Measurements from ENCODE around the gene TMEM165.

The TMEM165 gene

DNA sequence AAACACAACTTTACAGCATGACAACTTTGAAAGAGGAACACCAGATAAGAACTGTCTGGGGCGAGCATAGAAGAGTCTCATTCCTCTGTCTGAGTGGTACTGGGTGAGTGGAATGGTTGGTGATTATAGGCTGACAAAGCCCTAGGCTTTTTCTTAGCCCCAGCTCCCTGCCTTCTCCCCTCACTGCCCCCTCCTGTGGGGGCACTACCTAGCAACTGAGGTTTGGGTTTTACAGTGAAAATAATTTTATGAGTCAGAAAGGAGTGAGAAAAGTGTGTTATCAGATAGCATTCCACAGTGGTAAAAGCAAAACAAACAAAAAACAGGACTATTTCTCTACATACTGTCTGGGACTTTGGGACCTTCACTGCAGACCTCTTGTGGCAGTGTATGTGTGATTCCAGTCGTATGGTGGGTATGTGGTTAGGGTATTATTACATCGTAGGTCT, 10.5 kb upstream of the TMEM165 start:
- H3K36me3 ChIP-seq (ENCODE audit: insufficient read depth, low read length), result no peaks in the 10 kb centered on the region
- no peak overlapping the region for H3K27ac ChIP-seq (ENCODE audit: low read depth, low read length, poor library complexity, severe bottlenecking)
- no peak overlapping the region for H3K4me2 ChIP-seq (ENCODE audit: low read length)
- no peaks in the 10 kb centered on the region for H3F3A ChIP-seq (ENCODE audit: insufficient read depth, low read length)
- no peak overlapping the region for H2AFZ ChIP-seq (ENCODE audit: low read length)
- no peaks in the 10 kb centered on the region for H4K20me1 ChIP-seq (ENCODE audit: insufficient read depth, low read length)
- TF ChIP-seq EZH2 (IDR thresholded peaks at IDR 0.05; ENCODE audit: borderline replicate concordance, low read length), result no peak
- TF ChIP-seq, protein P1, sequence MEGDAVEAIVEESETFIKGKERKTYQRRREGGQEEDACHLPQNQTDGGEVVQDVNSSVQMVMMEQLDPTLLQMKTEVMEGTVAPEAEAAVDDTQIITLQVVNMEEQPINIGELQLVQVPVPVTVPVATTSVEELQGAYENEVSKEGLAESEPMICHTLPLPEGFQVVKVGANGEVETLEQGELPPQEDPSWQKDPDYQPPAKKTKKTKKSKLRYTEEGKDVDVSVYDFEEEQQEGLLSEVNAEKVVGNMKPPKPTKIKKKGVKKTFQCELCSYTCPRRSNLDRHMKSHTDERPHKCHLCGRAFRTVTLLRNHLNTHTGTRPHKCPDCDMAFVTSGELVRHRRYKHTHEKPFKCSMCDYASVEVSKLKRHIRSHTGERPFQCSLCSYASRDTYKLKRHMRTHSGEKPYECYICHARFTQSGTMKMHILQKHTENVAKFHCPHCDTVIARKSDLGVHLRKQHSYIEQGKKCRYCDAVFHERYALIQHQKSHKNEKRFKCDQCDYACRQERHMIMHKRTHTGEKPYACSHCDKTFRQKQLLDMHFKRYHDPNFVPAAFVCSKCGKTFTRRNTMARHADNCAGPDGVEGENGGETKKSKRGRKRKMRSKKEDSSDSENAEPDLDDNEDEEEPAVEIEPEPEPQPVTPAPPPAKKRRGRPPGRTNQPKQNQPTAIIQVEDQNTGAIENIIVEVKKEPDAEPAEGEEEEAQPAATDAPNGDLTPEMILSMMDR (IDR thresholded peaks at IDR 0.05; ENCODE audit: low read length), result no peak
- H3K4me3 ChIP-seq (ENCODE audit: low read depth, low read length, poor library complexity, severe bottlenecking), result no peak overlapping the region
- no peaks in the 10 kb centered on the region for H3K79me2 ChIP-seq (ENCODE audit: insufficient read depth, low read length)
- H3K4me1 ChIP-seq (ENCODE audit: insufficient read depth, low read length, severe bottlenecking), result peaks cover 9% of the 10 kb centered on the region
- H3K27me3 ChIP-seq (ENCODE audit: insufficient read depth, low read length), result no peaks in the 10 kb centered on the region
- H3K9me3 ChIP-seq (ENCODE audit: low read length), result no peaks in the 10 kb centered on the region
- no peak overlapping the region for H3K9ac ChIP-seq (ENCODE audit: low read length)
- no peaks in the 10 kb centered on the region for H3K9me2 ChIP-seq (ENCODE audit: low read depth, low read length)

DNA sequence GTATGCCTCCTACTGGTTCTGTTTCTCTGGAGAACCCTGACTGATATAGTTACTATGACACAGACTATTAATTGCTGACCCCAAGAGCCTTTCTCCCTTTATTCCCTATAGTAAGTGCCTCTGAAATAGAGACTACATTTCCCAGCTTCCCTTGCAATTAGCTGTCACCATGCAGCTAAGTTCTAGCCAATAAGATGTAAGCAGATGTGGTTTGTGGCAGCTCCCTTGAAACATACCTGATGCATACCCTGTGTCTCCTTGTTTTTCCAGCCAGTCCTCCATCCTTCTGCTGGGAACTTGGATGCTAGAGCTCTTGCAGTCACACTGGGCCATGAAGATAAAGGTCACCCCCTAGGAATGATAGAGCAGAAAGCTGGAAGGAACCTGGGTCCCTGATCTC, 9.7 kb upstream of the TMEM165 start:
- Histone ChIP-seq H3K9ac (ENCODE audit: low read length) (no peak overlapping the region), H3F3A (ENCODE audit: insufficient read depth, low read length) (no peaks in the 10 kb centered on the region), H3K79me2 (ENCODE audit: insufficient read depth, low read length) (no peaks in the 10 kb centered on the region), H3K27ac (ENCODE audit: low read depth, low read length, poor library complexity, severe bottlenecking) (no peak overlapping the region), H3K36me3 (ENCODE audit: insufficient read depth, low read length) (no peaks in the 10 kb centered on the region), H3K4me2 (ENCODE audit: low read length) (no peak overlapping the region), H3K27me3 (ENCODE audit: insufficient read depth, low read length) (no peaks in the 10 kb centered on the region), H4K20me1 (ENCODE audit: insufficient read depth, low read length) (no peaks in the 10 kb centered on the region), H3K4me1 (ENCODE audit: insufficient read depth, low read length, severe bottlenecking) (peaks cover 9% of the 10 kb centered on the region), H3K9me2 (ENCODE audit: low read depth, low read length) (no peaks in the 10 kb centered on the region), H3K9me3 (ENCODE audit: low read length) (no peaks in the 10 kb centered on the region), H3K4me3 (ENCODE audit: low read depth, low read length, poor library complexity, severe bottlenecking) (no peak overlapping the region), H2AFZ (ENCODE audit: low read length) (peak overlapping the region; percentile 89; the same call in 1 of the 2 replicates)
- TF ChIP-seq EZH2 (IDR thresholded peaks at IDR 0.05; ENCODE audit: borderline replicate concordance, low read length), result no peak
- TF ChIP-seq, protein P1 (IDR thresholded peaks at IDR 0.05; ENCODE audit: low read length), result no peak

DNA sequence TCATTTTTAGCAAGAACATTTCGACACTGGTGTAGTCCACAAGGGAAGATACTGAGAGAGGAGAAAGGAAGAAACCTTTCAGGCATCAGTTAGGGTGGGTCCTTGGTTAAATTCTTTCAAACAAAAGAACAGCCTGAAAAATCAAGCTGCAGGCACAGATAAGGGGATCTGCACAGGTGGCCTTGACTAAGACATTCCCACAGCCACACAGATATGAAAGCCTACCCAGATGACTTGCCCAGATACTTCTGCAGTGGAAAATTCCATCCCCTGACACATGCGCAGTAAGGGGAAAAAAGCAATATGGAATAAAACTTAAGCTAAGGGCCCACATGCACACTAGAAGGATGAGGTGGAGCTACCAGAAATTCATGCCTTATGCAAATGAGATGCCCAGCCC, 8.9 kb upstream of the TMEM165 start:
- H3K27ac ChIP-seq (ENCODE audit: low read depth, low read length, poor library complexity, severe bottlenecking), result no peak overlapping the region
- H3K9ac ChIP-seq (ENCODE audit: low read length), result no peak overlapping the region
- H3K36me3 ChIP-seq (ENCODE audit: insufficient read depth, low read length), result no peaks in the 10 kb centered on the region
- no peak for TF ChIP-seq EZH2 (IDR thresholded peaks at IDR 0.05; ENCODE audit: borderline replicate concordance, low read length)
- TF ChIP-seq, protein P1 (IDR thresholded peaks at IDR 0.05; ENCODE audit: low read length), result no peak
- H3K79me2 ChIP-seq (ENCODE audit: insufficient read depth, low read length), result no peaks in the 10 kb centered on the region
- H3K27me3 ChIP-seq (ENCODE audit: insufficient read depth, low read length), result no peaks in the 10 kb centered on the region
- no peak overlapping the region for H3K4me3 ChIP-seq (ENCODE audit: low read depth, low read length, poor library complexity, severe bottlenecking)
- H3K4me1 ChIP-seq (ENCODE audit: insufficient read depth, low read length, severe bottlenecking), result peaks cover 9% of the 10 kb centered on the region
- H2AFZ ChIP-seq (ENCODE audit: low read length), result no peak overlapping the region
- no peaks in the 10 kb centered on the region for H3K9me2 ChIP-seq (ENCODE audit: low read depth, low read length)
- H3F3A ChIP-seq (ENCODE audit: insufficient read depth, low read length), result no peaks in the 10 kb centered on the region
- no peaks in the 10 kb centered on the region for H3K9me3 ChIP-seq (ENCODE audit: low read length)
- no peaks in the 10 kb centered on the region for H4K20me1 ChIP-seq (ENCODE audit: insufficient read depth, low read length)
- H3K4me2 ChIP-seq (ENCODE audit: low read length), result no peak overlapping the region
